ENCODE data around the gene SLC6A6.

SLC6A6 gene

DNA sequence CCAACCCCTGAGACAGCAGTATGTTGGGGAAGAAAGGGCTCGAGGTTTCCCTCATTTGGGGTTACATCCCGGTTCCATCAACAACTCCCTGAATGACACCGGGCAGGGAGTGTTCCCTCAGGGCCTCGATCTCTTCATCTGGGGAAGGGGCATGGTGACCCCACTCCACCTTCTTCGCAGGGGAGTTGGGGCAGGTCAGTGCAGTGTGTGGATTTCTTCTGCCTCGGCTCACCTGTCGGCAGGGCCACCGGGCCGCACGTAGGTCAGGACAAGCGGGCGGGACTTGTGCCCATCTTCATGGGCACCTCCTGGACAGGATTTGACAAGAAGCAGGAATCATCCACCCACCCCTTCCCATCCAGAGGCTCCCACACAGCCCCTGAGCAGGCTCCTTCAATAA is 120.4 kb downstream of the SLC6A6 start:
- no peak for DNase-seq (ENCODE audit: low spot score)

DNA sequence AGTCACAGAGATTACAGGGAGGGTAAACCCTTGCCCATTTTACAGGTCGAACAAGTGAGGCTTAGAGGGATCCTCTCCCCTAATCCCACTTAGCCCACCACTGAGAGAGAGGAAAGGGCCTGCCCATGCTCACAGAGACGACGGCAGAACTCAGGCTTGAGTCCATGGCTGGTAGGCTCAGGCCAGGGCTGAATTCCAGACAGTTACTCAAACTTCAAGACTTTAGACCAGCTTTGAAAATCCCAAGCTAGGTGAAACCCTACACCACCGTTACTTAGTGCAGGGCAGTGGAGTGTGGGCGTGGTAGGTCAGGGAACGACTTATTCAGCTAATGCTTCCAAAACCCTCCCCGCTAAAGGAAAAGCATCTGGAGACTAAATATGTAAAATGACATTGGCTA is 121.4 kb downstream of the SLC6A6 start:
- DNase-seq (ENCODE audit: low spot score): no peak

DNA sequence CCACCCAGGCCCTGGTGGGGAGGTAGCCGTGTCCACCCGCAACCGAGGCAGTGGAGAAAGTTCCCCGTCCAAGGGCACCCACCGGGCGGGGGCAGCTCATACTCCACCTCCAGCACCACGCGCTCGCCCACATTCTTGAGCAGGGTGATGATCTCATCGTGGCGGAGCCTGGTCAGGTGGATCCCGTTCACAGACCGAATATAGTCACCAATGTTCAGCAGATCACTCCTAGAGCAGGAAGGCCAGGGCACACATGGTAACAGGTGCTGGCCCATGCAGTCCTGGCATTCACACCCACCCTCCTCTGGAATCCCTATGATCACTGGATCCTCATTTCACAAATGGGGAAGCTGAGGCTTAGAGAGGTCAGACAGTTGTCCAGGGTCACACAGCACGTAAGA is 121.9 kb downstream of the SLC6A6 start:
- no peak for DNase-seq (ENCODE audit: low spot score)

DNA sequence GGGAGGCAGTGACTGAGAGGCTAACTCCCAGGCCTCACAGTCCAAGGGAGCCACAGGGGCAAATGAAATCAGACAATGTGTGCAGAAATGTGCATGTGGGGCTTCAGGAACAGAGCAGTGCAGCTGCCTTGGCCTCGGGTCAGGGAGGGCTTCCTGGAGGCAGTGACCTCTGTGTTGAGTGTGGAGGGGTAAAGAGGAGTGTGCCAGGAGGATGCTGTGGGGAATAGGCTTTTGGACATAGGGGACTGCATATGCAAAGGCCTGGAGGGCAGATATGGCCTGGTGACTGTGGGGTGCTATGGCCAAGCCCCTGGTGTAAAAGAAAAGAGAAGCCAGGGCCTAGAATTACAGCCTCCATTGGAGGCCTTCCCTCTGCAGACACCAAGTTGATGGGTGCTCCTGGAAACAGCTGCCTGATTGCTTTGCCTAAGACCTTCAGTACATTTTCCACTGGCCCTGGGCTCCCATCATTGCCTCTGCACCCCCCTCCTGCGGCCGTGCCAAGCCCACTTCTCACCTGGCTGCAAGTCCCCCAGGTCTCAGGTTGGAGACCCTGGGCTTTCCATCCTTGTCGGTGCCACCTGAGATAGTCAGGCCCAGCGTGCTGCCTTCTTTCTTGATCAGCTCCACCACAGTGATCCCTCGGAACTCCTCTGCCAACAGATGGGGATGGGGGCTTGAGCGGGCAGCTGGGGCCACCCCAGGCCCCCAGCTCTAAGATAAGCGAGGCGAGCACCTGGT is 122.7 kb downstream of the SLC6A6 start:
- no peak for DNase-seq (ENCODE audit: low spot score)

DNA sequence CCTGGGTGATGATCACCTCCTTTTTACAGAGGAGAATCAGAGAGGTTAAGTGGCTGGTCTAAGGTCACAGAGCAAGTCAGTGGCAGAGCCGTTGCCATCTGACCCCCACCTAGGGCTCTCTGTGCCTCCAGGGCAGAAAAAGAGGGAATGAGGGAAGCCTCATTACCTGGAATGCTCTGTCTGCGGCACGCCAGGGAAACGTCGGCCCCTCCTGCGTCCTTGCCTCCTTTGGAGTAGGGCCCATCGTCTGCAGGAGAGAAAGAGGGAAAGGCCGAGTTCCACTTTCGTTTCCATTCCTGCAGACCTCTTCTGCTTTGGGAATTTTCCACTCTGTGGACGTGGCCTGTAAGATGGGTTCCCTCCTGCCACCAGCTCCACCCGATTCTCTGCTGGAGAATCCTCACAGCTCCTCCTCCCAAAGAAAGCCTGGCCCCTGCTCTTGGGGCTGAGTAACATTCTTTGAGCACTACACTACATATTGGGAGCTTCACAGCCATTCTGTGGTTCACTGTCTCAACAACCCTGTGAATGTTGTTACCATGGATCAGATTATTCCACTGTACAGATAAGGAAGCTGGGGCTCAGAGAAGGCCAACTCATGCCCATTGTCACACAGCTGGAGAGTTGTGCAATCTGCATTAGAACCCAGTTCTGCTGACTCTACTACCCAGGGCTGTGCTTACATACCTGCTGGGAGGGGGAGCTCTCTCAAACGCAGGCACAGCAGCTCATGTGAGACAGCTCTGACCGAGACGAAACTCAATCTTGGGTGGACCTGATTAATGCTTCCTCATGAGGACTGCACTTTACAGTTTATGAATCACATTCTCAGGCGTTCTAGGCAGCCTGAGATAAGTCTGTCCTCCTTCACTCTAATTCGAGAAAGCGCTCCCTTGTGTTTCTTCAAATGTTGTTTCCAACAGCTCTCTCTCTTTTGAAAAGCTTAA is 123.6 kb downstream of the SLC6A6 start:
- no peak for DNase-seq (ENCODE audit: low spot score)

DNA sequence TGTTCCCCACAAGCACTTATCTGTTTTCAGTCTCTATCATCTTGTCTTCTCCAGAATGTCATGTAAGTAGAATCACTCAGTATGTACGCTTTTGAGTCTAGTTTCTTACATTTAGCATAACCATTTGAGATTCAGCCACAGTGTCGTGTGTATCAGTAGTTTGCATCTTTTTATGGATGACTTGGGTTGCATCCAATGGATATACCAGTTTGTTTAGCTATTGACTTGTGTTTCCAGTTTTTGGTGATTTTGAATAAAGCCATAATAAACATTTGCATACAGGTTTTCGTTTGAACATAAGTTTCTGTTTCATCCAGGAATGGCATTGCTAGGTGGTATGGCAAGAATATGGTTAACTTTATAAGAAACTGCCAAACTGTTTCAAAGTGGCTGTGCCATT is 125.7 kb downstream of the SLC6A6 start:
- DNase-seq (ENCODE audit: low spot score): no peak

DNA sequence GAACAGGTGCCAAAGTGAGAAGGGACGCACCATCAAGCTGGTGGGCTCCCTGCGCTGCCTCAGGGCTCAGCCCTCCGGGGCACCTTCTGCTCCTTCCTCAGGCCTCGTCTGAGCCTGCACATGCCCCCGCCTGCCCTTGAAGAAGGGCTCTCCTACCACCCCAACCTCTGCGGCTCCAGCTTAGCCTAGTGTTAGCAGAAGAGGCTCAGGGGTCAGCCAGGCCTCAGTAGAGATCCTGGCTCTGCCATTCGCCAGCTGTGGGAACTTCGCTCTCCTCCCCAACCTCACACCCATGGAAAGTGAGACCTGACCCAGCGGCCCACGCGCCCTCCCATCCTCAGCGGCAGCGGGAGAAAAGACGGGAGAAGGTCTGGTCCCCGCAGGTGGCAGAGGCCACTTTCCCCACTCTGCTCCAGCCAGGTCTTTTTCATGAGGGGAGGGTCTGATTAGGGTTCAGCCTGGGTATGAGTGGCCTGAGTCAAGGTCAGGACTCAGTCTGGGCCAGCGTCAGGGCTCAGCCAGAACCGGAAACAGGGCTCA is 129.5 kb downstream of the SLC6A6 start:
- DNase-seq (ENCODE audit: low spot score): no peak

DNA sequence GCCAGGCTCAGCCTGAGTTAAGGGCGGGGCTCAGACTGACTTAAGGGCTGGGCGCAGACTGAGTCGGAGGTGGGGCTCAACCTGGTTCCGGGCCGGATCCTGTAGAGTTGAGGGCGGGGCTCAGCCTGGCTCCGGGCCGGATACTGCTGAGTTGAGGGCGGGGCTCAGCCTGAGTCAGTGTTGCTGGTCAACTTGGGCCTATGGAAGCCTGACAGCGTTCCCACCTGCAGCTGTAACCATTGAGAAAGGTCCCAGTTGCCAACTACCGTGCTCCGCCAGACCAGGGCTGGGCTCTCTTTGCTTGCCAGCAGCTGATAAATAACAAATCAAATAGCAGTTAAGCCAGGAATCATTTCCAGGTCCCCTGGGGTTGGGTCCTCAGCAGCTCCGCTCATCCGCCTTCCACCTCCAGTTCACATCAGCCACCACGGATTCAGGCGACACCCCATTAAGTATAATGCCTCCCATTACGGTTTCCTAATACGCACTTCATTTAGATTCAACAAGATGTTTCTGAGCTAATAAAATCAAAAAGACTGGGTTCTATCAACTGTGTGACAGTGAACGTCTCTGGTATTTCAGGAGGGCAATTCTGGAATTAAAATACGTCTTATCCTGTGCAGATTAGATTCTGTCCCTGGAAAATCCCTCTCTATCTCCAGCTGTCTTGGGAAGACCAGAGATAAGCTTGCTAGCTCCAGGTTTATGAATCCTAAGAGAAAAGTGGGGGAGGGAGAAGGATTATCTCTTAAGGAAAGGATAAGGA is 130.5 kb downstream of the SLC6A6 start:
- DNase-seq (ENCODE audit: low spot score): no peak

DNA sequence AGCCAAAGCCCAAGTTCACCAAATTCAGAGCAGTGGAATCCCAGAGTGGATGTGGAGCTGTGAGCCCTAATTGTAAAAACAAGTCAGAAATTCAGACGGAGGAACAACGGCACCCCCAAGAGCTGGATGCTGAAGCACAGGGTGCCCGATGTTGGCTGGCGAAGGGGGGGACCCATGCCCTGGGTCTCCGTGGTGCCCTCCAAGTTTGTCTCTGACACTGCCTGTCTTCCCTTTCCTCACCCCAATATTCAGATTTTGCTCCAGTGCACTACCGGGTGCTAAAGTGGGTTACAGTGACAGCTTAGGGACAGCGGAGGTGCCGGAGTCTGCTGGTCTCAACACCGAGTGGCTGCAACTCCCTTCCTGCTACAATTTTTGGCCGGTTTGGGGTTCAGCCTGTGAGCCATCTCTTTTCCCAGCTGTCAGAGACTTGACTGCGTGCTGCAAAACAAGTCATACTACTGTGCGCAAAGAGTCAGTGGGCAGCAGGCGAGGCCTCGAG is 131.1 kb downstream of the SLC6A6 start:
- no peak for DNase-seq (ENCODE audit: low spot score)

DNA sequence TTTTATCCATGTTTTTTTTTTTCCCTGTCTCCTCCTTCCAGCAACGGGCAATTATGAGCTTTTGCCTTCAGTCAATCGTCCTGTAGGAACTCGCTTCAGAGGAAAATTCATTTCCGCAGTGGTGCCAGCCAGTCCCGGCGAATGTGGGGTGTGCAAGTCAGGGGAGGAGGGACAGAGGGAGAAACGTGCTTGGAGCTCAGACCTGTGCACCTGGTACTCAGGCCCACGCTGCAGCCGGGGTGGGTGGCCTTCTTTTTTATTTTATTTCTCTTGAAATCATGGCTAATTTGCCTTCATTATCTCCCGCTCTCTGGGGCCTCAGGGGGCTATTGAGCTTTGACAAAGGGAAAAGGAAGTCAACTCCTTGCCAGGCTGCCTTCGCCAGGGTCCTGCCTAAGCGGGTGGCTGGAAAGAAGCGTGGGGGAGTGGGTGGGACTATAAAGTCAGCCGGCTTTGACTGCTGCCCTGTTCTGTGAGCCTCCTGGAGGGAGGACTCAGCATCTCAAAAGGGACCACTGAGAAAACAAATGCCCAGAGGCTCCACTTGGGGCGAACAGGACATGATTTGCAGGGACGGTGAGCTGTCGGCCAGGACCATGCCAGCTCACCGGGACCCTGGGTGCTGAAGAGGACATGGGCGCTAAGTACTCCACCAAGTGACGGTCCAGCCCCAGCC is 132.2 kb downstream of the SLC6A6 start:
- DNase-seq (ENCODE audit: low spot score): no peak

DNA sequence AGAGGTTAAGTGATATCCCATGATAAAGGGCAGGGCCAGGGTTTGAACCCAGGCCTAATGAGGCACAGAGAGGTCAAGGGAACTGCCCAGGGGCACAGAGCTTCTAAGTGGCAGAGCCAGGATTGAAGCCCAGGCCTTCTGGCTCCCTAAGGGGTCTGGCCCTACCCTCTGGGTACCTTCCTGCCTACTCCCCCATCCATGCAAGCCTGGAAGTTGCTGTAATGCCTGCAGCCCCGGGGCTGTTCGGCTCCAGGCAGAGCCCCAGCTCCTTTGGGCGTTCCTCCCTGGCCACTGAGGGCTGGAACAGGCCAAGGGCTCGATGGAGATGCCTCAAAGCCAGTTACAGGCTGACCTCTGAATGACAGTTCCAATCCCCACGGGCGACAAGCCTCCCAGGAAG is 133.2 kb downstream of the SLC6A6 start:
- no peak for DNase-seq (ENCODE audit: low spot score)

DNA sequence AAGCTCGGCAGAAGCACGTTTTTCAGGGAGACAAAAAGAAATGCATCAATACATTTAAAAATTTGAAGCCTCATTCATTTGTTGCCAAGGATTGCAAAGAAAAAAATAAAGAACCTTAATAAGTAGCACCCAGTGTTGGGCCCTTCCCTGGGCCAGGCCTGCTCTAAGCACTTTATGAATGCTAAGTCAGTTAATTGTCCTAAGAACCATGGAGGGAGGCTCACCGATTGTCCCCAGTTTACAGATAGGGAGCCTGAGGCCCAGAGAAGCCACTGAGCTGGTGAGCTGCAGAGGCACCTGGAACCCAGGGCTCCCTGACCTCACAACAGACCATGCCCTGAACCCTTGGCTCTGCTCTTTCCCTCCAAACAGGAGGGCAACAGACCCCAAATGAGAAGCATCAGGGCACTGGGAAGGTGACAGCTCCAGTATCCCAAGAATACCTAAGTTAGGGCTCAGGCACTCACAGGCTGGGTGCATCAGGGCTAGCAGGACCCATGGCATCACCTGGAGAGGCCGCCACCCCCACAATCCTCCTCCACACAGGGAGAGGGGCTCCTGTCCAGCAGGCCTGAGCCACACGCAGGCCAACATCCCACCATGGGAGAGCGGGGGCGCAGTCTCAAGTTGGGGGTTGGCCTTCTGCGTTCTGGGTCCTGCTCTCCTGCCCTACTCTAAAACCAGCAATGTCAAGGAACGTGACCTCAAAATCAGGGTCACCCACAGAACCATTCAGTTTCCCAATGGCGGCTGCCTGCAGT is 133.8 kb downstream of the SLC6A6 start:
- no peak for DNase-seq (ENCODE audit: low spot score)

DNA sequence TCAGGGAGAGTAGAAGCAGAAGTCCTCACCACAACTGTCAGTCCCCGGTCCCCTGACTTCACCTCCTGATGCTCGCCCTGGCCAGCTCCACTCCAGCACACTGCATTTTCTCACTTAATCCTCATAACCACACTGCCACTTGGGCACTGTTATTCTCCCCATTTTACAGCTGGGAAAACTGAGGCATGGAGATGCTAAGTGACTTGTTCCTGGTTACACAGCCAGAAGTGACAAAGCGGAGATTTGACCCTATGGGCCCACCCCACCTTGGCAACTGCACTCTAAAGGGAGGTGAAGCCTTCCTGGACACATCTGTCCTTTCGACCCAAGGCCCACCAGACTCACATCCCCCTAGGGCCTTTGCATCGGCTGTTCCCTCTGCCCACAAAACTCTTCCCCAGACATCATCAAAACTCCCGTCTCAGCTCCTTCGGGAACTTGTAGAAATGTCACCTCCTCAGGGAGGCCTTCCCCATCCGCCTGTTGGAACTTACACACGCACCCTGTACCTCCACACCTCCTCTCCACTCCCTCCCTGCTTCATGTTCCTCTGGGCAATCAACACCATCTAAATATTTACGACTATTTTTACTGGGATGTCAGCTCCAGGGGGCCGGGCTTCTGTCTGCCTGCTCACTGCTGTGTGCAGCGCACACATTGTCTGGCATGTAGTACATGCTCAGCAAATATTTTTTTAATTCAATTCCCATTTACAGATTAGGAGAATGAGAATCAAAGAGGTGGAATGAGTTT is 134.6 kb downstream of the SLC6A6 start:
- no peak for DNase-seq (ENCODE audit: low spot score)

DNA sequence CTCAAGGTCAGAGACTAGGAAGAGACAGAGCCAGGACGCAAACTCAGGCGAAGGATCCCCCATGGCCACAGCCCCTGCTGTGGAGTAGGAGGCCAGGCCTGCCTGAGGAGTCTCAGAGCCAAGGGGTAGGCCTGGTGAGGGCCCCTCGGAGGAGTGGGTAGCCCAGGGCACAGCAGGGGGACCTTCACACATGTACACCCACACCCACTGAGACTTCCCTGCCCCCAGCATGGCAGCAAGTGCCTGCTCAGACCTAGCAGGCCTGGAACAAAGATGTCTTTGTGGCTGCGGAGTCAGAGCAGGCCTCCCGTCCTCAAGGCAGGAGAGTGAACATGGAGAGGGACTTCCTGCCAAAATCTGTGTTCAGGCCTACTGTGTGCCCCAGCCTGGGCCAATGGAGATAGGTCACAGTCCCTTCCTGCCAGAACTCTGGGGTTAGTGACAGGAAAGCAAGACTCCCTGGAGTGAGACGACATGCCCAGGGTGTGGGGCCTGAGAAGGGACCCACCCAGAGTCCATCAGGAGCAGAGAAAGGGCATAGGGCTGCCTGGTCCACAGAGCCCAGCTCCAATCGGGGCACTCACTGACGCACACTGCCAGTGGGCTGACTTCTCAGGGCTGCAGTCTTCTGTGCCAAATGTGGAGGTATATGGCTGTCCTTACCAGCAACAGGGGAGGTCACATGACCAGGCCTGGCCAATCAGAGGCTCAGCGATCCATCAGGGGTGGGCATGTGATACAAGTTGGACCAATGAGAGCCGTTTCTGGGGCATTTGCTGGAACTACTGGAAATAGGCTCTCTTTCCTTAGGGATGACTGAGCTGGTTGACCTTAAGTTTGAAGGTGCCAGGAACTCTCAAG is 135.4 kb downstream of the SLC6A6 start:
- DNase-seq (ENCODE audit: low spot score): no peak

DNA sequence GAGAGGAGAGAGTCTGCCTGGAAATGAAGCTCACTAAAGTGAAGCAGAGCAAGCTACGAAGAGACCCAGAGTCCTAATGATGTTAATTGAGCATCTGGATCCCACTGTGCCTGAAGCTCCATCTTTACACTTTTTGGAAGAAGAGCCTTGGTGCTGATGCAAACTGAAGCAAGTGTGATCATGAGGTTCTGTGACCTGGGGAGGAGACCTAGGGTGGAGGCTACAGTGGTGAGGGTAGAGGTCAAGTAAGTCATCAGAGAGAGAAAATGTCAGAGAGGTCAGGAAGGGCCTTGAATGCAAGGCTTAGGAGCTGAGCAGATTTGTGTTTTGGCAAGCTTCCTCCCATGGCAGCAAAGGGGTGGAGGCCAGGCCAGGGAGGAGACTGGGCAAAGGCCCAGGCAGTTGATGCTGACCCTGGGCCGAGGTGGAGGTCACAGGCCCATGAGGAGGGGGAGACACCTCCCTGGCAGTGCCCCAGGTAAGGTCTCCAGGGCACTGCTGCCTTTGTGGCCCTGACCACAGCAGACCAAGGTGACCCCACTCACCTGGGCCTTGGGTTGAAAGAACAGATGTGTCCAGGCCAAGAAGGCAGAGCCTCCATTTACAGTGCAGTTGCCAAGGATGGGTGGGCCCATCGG is 136.2 kb downstream of the SLC6A6 start:
- DNase-seq (ENCODE audit: low spot score): no peak
